Raji (cell line): ENCODE data around the gene DDOST.
A peak's percentile ranks its signal among the peaks of the same experiment; 100 is the strongest.

Source experiments
- POLR2A ChIP-seq: IDR thresholded peaks from 2 replicates; pipeline ENCODE4 v1.6.1; 2011; ENCODE audit warnings: low read depth, low read length, control low read depth; ENCODE audit not compliant: insufficient read depth

DDOST gene

GRCh38 chr1:20661207-20662109, at the start of gene DDOST:
TSS of gene DDOST (minus strand) at chr1:20661369. CDS start at chr1:20661350, 19 bp downstream.
- TF ChIP-seq POLR2A: peak; percentile 80

DNA sequence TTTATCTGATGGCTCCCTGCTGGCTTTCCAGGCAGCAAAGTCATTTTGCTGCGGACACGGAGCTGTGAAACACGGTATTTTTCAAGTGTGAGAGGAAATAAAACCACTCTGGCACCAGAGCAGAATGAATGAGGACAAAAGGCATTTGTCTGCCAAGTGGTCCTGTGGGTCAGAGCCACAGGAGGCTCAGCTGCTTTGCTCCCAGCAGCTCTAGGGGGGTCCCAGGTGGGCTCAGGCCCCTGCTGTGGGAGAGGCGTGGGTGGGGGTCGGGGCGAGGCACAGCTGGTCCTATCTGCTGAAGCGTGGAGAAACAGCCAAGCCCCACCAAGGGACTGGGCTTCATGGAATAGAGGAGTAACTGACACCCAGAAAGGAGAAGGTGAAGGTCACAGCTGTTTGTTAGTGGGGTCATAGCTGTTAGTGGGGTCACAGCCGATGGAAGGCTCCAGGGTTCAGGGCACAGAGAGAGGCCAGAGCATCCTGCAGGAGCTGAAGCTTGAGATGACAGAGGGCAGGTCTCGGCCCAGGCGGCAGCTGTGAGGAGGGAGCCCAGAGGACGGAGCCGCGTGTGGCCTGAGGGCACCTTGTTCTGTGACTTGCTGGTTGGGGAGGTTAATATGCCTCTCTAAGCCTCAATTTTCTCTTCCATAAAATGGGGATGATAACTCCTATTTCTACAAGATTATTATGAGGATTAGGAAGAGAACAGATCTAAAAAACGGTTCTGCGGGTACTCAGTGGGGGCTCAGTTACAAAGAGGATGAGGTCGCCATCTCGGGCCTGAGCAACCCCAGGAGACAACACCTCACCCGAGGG, 49.5 kb upstream of the DDOST start:
- no peak for TF ChIP-seq POLR2A

- TF ChIP-seq POLR2A: no peak
These were observed 48.7 kb upstream of the DDOST start for GRCh38 chr1:20709868-20710267.

GRCh38 chr1:20708891-20709290, 47.7 kb upstream of the DDOST start:
- no peak for TF ChIP-seq POLR2A

- no peak for TF ChIP-seq POLR2A
These were observed 46.9 kb upstream of the DDOST start for GRCh38 chr1:20708057-20708456.

- no peak for TF ChIP-seq POLR2A
These were observed 45.7 kb upstream of the DDOST start for GRCh38 chr1:20706841-20707240.

DNA sequence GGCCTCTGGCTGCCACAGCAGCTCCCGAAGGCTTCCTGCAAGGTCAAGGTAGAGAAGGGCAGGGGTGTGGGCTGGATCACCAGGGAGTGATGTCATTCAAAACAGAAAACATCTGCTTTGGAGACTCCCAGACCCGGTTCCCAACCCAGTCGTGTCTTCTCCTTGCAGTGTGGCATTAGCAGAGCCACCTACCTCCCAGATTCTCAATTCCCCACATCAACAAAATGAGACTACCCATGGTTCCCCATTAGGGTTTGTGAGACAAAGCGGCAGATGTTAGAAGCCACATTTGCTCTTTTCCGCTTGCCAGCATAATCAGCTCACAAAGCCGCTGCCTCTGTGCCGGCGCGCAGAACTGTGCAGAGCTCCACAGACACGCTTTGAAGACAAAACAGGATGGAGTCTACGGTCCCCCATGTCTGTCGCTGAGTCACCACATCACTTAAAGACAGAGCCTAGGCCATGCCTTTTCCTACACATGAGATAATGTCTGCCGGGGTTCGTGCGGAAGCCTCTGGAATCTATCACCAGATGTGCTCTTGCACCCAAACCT, 44.1 kb upstream of the DDOST start:
- TF ChIP-seq POLR2A: no peak

- no peak for TF ChIP-seq POLR2A
These were observed 43.4 kb upstream of the DDOST start for GRCh38 chr1:20704390-20705202.

GRCh38 chr1:20703124-20703756, 42.1 kb upstream of the DDOST start:
- TF ChIP-seq POLR2A: no peak

- TF ChIP-seq POLR2A: no peak
These were observed 41.2 kb upstream of the DDOST start for GRCh38 chr1:20702416-20702815.

DNA sequence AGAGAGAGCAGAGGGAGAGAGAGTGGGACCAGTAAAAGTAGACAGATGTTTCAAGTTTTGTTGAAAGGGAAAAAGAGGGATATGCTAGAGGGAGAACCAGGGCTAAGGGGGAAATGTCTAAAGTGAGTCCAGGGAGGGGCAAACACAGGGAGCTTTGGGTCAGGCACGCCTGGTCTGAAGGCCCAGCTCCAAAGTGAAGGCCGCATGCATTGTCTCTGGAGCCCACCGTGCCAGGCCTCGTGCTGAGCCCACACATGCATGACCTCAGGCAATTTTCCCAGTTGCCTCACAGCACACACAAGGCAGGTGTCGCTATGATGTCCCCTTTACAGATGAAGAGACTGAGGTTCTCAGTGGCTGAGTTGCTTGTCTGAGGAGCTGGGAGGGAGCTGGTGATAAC, 40.7 kb upstream of the DDOST start:
- no peak for TF ChIP-seq POLR2A

GRCh38 chr1:20701446-20701845, 40.3 kb upstream of the DDOST start:
- no peak for TF ChIP-seq POLR2A

DNA sequence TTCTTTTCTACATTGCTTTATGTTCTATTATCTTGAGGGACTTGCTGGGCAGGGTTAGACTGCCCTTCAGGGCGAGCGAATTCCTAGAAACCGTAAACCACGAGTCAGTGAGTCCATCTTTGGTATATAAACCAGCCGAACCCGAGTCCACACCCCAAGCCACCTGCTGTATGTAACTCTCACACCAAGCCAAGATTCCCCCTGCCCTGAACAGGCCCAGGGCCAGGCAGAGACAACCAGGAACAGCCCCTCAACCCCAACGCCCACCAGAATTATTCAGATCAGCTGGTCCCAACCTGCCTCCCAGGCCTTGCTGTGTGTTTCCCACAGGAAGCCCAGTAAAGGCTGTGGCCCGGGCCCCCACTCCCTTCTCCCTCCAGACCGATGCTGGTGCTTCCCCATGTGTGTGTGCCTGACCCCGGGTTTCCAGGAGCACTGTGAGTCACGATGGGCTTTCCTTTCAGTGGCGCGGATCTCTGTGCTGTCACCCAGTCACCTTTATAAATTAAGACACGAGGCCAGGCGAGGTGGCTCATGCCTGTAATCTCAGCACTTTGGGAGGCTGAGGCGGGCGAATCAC, 39.6 kb upstream of the DDOST start:
- no peak for TF ChIP-seq POLR2A

GRCh38 chr1:20699558-20699957, 38.4 kb upstream of the DDOST start:
- no peak for TF ChIP-seq POLR2A
